ENCODE data around the gene ZBTB3.

GRCh38 chr11:62794201-62794775 lies 40.3 kb upstream of the ZBTB3 start:
- TF ChIP-seq CTCF (IDR thresholded peaks at IDR 0.05) (no peak), POLR2AphosphoS5 (IDR thresholded peaks at IDR 0.05; ENCODE audit: low read depth, low read length) (no peak)
